Measurements from ENCODE around the gene G3BP1.
"Not testable (repeated sequence)": the region's sequence is repeated elsewhere in the genome, so short reads cannot be mapped to it uniquely, and the experiment has no call there.

Gene G3BP1

DNA sequence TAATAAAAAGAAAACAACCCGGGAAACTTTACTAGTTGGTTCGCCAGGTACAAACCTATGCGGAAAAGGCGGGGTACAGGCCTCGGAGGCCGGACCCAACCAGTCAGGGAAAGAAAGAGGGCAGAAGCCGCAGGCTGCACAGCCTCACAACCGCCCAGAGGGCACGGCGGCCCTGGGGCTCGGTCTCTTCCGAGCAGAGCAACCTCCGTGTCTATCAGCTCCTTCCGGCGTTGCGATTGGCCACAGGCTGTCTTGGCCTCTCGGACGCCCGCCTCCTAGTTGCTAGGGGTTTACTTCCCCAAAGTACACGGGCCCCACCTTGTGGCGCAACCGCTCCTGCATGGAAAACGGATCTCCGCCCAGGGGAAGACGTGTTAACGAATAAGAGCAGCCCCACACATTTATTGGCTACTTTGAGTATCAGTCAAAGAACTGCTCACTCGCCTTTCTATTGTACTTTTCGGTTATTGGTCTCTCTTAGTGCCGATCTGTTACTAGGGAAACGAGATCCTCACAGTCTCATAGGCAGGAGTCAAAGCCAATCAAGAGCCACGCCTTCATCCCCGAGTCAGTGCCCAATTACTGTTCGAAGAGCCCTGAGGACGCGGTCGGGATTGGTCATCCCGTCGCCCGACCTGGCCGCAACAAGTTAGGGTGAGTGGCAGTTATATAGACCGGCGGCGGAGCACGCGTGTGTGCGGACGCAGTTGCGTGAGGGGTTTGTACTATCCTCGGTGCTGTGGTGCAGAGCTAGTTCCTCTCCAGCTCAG, at the start of gene G3BP1:
TSS of gene G3BP1 (plus strand) at position 696 of the 770 bp plus-strand sequence. CDS start 14,667 bp downstream, outside the sequence.
- peak; percentile 97 for DNase-seq (ENCODE audit: low spot score)

DNA sequence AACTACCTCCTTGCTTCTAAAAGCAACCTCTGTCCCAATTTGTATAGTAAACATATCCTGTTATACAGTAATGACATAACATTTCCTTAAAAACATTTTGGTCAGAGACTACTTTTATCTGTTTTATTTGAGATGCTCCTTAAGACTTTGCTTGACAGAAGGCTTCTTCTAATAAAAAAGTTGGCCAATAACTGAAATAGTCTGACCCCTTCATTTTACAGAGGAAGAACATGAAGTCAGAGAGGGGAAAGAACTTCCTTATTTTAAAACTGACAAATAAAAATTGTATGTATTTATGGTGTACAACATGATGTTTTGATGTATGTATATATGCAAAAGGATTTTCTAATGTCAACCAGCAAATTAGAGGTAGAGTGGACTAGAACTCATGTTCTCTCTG, 49.2 kb upstream of the G3BP1 start:
- DNase-seq (ENCODE audit: low spot score) = no peak

DNA sequence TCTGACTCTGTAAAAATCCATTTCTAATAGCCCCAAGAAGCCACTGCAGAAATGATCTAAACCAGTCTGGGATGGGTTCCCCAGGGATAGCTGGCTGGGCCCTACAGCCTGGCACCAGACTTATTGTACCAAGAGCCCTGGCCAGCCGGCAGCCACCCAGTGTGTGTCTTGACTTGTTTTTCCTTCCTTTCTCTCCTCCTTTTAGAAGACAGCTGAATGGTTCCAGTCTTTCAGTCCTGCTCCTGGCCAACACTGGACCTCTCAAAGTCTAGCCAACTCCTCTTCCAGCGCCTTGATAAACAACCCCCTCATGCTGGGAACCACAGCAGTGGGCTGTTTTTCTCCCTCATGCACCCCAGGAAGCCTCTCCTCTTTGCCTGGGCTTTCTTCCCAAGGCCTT, 47.4 kb upstream of the G3BP1 start:
- DNase-seq (ENCODE audit: low spot score) = no peak

DNA sequence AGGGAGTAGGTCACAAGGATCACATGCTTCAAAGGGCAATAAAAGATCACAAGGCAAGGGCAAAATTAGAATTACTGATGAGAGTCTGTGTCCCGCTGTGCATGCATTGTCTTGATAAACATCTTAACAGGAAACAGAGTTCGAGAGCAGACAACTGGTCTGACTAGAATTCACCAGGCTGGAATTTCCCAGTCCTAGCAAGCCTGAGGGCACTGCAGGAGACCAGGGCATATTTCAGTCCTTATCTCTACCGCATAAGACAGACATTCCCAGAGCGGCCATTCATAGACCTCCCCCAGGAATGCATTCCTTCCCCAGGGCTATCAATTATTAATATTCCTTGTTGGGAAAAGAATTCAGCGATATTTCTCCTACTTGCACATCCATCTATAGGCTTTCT, 42.2 kb upstream of the G3BP1 start:
- DNase-seq (ENCODE audit: low spot score) = not testable (repeated sequence)

DNA sequence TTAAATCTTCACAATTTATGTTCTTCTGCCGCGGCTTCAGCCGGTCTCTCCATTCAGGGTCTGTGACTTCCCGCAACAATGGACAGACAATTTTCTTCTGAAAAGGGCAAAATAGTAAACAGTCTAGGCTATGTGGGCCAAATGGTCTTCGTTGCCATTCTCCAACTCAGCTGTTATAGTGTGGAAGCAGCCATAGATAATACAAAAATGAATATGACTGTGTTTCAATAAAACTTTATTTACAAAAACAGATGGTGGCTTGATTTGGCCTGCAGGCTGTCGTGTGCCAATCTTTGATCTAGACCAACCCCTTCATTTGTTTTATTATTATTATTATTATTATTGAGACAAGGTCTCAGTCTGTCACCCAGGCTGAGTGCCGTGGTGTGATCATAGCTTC, 41.4 kb upstream of the G3BP1 start:
- DNase-seq (ENCODE audit: low spot score) = no peak

DNA sequence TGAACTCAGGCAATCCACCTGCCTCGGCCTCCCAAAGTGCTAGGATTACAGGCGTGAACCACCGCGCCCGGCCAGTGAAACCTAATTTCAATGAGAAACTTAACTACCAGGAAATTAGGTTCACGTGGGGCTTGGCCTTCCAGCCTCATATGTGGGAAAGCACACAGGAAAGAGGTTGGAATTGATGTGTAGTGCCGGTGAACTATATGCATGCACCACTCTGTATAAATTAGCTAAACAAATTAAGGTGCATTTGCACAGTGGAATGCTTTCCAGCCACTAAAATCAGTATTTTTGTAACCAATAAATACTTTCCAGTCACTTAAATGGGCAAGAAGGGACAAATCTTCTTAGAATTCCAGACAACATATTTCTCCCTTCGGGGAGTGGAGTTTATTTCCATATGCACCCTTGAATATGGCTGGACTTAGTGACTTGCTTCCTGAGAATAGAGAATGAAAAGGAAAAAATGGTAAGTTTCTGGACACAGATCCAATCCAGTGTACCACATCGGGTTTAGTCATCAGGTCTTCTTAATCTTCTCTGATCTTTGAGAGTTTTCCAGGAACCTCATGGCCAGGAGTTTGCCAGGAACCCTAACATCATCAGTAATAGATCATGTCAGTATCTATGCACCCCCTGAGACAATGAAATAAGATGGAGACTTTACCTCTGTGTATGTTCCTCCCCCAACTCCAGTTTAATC, 38.2 kb upstream of the G3BP1 start:
- DNase-seq (ENCODE audit: low spot score) = peak; percentile 60

DNA sequence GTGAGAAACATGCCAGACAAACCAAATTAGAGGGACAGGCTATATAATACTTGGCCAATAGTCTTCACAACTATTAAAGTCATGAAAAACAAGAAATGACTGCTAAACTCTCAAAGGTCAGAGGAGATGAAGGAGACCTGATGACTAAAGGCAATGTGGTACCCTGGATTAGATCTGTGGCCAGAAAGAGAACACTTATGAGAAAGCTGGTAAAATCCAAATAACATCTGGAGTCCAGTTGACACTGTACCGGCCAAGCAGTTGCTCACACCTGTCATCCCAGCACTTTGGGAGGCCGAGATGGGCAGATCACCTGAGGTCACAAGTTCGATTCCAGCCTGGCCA, 37.7 kb upstream of the G3BP1 start:
- DNase-seq (ENCODE audit: low spot score) = no peak

DNA sequence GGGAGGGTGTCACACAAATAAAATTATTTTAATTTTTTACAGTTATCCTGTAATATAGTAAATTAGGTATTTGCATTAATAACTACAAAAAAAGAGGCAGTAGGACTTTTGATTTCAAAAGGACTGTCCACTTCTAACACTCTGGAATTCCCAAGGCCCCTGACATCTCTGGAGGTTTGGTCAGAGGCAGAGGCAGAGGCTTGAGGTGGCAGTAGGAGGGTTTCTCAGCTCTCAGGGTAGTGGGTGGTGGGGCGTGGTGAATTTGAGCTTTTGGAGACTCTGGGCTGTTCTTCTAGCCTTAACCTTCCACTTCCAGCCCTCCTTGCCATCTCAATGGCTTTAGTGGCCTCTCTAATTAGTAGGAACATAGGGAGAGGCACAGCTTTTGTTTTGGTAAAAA, 36.1 kb upstream of the G3BP1 start:
- no peak for DNase-seq (ENCODE audit: low spot score)

DNA sequence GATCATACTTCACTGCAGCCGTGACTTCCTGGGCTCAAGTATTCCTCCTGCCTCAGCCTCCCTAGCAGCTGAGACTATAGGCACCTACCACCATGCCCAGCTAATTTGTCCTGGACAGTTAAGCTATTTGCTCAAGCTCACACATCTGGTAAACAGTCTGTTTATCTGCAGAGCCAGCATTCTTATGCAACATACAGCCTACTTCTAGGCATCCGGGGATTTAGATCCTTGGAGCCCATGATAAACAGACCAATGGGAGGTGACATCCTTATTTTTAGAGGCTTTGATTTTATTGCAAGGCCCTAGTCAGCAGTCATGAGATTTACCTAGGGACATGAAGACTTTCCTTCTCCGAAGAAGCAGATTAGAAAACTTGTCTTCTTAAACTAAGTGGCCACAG, 34.3 kb upstream of the G3BP1 start:
- peak; percentile 46 for DNase-seq (ENCODE audit: low spot score)

DNA sequence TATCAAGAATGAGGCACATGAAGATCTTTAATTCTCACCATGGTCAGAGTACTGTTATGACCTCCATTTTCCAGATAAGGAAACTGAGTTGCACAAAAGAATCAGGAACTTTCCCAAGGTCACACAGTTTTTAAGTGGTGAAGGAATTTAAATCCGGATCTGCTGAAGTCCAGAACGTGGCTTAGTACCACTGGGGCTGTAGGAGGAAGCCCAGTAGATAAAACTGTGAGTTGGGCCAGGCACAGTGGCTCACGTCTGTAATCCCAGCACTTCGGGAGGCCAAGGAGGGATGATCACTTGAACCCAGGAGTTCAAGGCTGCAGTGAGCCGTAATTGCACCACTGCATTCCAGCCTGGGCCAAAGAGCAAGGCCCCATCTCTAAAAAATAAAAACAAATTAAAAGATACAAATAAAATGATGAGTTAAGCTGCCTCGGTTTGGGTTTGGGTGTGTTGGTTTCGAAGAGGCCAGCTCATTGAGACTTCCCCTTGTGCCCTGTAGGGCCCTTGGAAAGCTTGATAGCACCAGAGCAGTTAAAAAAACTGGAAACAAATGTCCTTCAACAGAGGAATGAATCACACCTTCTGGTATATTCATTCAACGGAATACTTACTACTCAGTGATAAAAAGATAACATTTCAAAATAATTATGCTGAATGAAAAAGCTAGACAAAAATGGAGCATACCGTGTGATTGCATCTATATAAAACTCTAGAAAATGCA, 33.5 kb upstream of the G3BP1 start:
- DNase-seq (ENCODE audit: low spot score) = peak; percentile 19

DNA sequence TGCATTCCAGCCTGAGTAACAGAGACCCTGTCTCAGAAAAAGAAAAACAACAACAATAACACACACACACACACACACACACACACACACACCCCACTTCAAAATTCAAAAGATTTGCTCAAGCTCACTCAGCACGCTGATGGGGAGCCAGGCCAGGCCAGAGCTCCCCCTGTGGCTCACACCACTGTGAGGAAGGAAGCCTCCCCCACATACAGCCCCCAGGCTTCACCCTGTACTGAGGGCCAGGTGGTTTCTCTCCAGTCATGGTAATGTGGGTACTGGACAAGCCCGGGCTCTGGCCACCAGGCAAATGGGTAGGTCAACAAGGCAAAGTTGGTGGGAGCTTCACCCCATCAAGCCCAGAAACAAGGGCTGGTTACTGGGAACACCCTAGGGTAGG, 32.4 kb upstream of the G3BP1 start:
- no peak for DNase-seq (ENCODE audit: low spot score)

DNA sequence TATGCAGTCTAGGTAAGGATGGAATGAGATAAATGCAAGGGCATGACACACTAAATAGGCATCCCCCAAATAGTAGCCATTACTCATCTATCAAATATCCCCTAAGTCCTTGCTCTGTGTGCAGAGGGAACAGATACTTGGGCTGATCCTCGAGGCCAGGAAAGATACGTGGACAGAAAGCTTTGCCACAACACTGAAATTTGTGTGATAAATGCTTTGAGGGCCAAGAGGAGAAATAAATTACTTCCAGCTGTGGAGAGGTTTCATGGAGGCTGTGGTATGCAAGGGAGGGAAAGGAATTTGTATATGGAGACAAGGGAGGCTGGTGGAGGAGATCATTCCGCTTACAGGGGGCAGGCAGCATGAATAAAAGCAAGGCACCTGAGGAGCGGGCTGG, 31.8 kb upstream of the G3BP1 start:
- peak; percentile 81 for DNase-seq (ENCODE audit: low spot score)

DNA sequence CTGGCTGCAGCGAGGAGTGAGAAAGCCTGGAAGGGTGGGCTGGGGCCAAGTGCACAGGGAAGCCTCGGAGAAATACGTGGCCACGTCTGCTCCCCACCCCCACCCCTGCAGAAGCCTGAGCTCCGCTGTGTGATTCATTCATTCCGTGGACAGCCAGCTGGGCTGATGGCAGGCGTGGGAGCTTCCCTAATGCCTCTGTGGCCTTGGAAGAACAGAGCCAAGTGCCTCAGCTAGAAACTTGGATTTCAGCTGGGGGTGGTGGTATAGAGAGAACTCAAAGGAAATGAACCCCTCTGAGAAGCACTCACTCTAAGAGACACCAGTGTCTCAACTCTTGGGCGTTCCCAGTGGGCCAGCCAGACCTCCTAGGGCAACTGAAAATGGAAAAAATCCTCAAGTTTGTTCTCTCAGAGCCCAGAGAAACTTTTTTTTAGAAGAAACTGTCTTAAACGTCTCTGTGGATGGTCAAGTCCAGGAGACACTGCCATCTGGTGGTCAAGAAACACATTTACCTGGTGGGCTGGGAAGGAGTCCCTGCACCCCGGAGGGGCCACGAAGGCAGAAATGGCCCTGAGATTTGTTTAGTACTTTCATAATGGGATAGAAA, 31.3 kb upstream of the G3BP1 start:
- DNase-seq (ENCODE audit: low spot score) = peak; percentile 79

DNA sequence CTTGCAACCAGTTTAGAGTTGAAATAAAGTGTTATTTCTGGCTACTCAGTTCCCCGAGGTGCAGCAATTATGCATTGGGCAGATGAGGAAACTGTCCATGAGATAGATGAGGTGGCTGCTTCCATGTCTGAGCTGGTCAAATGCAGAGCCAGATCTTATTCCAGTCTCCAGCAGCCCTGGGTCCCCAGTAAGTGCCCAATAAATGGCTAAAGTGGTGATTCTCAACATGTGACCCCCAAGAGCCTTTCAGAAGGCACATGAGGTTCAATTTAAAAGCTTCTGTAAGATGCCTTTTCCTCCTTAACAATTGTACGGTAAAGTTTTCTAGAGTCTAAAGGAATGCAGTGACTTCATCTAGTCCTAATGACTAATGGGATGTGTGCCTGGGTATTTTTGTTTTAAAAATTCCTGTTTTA, 30.8 kb upstream of the G3BP1 start:
- peak; percentile 57 for DNase-seq (ENCODE audit: low spot score)

DNA sequence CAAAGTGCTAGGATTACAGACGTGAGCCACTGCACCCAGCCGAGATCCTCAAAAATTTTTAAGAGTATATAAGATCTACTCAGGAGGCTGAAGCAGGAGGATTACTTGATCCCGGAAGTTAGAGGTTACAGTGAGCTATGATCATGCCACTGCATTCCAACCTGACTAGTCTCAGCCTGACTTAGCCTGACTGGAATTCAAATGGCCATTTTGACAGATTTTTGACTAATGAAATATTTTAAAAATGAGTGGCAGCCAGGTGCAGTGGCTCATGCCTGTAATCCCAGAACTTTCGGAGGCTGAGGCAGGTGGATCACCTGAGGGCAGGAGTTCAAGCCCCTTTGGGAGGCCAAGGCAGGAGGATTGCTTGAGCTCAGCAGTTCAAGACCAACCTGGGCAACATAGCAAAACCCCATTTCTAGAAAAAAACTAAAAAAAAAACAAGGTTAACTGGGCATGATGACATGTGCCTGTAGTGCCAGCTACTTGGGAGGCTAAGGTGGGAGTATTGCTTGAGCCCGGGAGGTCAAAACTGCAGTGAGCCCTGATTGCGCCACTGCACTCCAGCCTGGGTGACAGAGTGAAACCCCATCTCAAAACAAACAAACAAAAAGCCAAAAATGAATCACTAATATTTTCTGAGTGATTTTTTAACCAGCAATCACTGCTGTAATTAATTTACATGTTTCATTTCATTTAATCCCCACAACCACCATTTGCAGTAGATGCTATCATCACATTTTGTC, 29.9 kb upstream of the G3BP1 start:
- peak; percentile 39 for DNase-seq (ENCODE audit: low spot score)

DNA sequence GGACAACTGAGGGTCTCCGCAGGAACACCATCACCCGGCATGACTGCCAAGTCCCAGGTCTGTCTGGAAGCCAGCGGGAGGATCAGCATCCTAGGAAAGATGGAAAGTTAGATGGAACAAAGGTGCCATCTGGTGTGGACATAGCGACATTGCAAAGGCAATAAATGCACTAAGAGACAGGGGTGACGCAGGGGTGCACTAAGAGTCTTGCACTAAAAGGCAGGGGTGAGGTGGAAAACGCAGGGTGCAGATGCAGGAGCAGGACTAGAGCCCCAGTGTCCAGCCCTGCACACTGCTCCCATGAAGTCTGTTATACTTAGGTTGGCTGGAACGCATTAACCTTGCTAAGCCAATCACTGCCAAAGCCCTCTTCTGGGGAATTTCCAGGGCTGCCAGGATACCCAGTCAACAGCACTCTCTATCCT, 28.9 kb upstream of the G3BP1 start:
- peak; percentile 69 for DNase-seq (ENCODE audit: low spot score)

DNA sequence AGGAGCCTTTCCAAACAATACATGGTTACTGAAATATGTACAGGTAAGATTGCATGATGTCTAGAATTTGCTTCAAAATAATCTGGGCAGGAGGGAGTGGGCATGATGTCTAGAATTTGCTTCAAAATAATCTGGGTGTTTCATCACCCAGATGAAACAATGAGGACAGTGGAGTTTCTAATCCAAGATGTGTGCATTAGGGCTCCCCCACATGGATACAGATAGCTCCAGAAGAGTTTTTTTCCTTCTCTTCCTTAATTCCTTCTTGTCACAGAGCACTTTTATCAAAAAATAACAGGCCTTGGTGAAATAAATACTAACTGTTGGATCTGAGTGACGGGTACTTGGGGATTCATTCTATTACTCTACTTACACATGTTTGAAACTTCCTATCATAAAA, 28.2 kb upstream of the G3BP1 start:
- no peak for DNase-seq (ENCODE audit: low spot score)

DNA sequence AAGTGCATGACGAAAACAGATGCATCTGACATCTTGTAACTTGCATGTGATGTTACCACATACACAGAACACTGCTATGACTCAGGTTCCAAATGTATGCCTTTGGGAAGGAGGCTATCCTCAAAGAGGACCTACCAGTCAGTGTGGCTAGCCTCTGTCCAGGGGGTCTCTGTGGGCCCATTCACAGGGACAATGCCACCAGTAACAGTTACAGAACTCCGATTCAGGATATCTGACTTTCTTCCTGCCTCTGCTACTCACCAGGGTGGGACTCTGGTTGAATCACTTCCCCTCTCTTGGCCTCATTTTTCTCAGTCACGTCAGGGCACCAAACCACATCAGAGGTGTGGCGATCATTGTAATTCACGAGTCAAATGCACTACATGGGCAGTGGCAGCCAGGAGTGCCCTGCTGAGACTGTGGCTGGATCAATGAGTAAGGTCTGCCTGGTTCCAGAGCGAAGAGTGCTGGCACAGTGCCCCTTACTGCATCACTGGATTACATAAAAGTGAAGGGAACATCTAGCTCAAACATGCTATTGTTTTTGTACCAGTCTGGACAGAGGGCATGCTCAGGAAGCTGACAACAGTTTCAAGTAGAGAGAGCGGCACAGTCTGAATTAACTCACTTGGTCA, 26.6 kb upstream of the G3BP1 start:
- peak; percentile 66 for DNase-seq (ENCODE audit: low spot score)

DNA sequence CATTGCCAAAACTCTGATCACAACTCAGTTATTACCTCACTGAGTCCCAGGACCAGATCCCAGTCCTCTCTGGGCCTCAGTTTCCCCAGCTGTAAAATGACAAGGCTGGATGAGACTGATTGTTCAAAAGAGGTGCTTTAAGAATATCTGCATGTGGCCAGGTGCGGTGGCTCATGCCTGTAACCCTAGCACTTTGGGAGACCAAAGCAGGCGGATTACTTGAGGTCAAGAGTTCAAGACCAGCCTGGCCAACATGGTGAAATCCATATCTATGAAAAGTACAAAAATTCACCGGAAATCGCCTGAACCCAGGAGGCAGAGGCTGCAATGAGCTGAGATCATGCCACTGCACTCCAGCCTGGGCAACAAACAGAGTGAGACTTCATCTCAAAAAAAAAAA, 21.6 kb upstream of the G3BP1 start:
- DNase-seq (ENCODE audit: low spot score) = no peak

DNA sequence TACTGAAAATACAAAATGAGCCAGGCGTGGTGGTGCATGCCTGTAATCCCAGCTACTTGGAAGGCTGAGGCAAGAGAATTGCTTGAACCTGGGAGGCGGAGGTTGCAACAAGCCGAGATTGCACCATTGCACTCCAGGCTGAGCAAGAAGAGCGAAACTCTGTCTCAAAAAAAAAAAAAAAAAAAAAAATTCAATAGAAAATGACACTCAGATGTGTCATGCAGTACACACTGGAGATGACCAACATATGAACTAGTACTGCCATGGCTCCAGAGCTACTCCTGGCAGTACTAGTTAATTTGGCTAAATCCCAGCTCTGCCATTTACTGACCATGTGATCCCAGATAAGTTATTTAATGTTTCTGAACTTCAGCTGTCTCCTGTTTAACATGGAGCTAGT, 20.7 kb upstream of the G3BP1 start:
- no peak for DNase-seq (ENCODE audit: low spot score)

DNA sequence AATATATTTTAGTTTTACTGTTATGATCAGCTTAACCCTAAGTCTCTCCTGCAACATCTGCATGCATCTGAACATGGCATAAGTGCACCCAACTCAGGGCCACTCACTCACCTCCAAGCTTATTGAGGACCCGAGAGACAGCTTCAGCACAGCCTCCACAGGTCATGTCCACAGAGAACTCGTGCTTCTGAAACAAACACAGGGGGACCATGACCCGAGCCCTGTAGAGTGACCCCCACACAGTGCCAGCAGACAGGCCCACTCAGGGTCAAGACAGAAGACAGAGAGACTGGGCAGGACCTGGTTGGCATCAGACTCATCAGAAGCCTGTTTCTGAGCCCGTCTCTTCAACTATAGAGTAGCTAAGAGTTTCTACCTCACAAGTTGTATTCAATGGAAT, 20.2 kb upstream of the G3BP1 start:
- no peak for DNase-seq (ENCODE audit: low spot score)

Data from GM03348 (cell line).